ENCODE results near the gene NFS1. TPM values are rescaled to one million over a fixed set of nuclear protein-coding genes. Genes with fewer than 3 reads are reported as not detected.
"Not testable (repeated sequence)": the region's sequence is repeated elsewhere in the genome, so short reads cannot be mapped to it uniquely, and the experiment has no call there.

Gene NFS1
- total and polyA plus RNA-seq, 5 donors from 2014 or later = 21.2 to 32.6 (median 23.9) TPM

DNA sequence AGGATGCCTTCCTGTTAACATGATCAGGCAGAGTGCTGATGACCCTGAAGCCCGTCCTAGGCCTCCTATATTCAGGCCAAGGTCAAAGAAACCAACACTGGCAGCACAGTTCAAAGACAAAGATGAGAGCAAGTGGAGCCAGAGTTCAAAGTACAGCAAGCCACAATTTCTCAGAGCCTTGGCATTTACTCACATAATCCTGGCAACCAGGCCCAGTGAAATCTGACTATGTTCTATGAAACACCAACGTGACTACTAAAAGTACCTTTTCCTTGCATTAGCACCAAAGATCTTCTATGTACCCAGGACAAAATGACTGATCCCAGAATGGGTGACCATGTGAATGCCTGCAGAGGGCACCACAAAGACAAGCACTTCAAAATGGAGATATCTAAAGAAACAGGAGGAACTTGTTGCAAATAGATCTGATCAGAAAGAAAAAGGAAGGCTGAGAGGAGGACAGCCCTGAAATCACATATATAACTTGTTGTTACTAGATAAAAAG lies 3.9 kb downstream of the NFS1 start:
- H3K4me3 Mint-ChIP-seq = peak overlapping the region in 1 of 4 donors; percentile 86
- peaks cover 0 to 1% (median 0%) of the 10 kb centered on the region in 7 donors for H3K9me3 Mint-ChIP-seq
- Histone ChIP-seq H3K27me3 (ENCODE audit: control insufficient read depth, insufficient read depth, low read length) (no peaks in the 10 kb centered on the region), H3K4me3 (ENCODE audit: low read depth, low read length) (no peak overlapping the region), H3K36me3 (ENCODE audit: control insufficient read depth, insufficient read depth, low read length) (peaks cover 41% of the 10 kb centered on the region), H3K4me1 (ENCODE audit: control insufficient read depth, insufficient read depth, low read length, poor library complexity, severe bottlenecking) (peaks cover 23% of the 10 kb centered on the region), H3K9me3 (ENCODE audit: control insufficient read depth in 2 of 2, low read length in 2 of 2) (no peaks in the 10 kb centered on the region), H3K27ac (ENCODE audit: insufficient read depth, low read length, poor library complexity, severe bottlenecking) (no peak overlapping the region)
- ATAC-seq (ENCODE audit: low read depth in 2 of 2) (no peak), DNase-seq (no peak)
- peaks cover 15% of the 10 kb centered on the region for H3K36me3 Mint-ChIP-seq
- H3K4me1 Mint-ChIP-seq = peaks cover 20 to 34% (median 24%) of the 10 kb centered on the region in 4 donors
- H3K27ac Mint-ChIP-seq = peak overlapping the region in 2 of 3 donors; percentile 2 to 74
- no peaks in the 10 kb centered on the region for H3K27me3 Mint-ChIP-seq

DNA sequence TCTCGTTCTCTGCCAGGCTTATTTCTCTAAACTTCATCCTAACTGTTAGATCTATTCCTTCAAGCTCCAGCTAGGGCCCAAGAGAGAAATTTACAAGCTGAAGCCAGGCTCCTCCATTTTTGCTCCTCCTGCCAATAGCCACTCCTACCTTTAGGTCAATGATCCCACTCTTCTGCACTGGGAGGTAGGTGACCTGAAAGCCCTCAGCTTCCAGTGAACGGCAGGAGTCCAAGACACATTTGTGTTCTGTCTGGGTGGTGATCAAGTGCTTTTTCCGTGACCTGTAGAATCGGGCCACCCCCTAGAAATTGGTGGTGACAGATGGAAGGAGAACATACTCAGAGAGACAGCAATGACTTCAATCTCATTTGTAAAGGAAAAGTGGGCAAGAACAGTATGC lies 8.9 kb downstream of the NFS1 start:
- H3K27ac Mint-ChIP-seq = no peak overlapping the region
- peaks cover 0 to 4% (median under 1%) of the 10 kb centered on the region in 4 donors for H3K4me1 Mint-ChIP-seq
- DNase-seq = no peak
- H3K36me3 Mint-ChIP-seq = peaks cover 29% of the 10 kb centered on the region
- H3K27ac ChIP-seq (ENCODE audit: insufficient read depth, low read length, poor library complexity, severe bottlenecking) = no peak overlapping the region
- H3K9me3 ChIP-seq (ENCODE audit: control insufficient read depth in 2 of 2, low read length in 2 of 2) = no peaks in the 10 kb centered on the region
- no peaks in the 10 kb centered on the region for H3K27me3 Mint-ChIP-seq
- H3K27me3 ChIP-seq (ENCODE audit: control insufficient read depth, insufficient read depth, low read length) = no peaks in the 10 kb centered on the region
- H3K36me3 ChIP-seq (ENCODE audit: control insufficient read depth, insufficient read depth, low read length) = peaks cover 63% of the 10 kb centered on the region
- no peaks in the 10 kb centered on the region for H3K4me1 ChIP-seq (ENCODE audit: control insufficient read depth, insufficient read depth, low read length, poor library complexity, severe bottlenecking)
- no peak overlapping the region for H3K4me3 ChIP-seq (ENCODE audit: low read depth, low read length)
- H3K9me3 Mint-ChIP-seq = no peaks in the 10 kb centered on the region
- no peak for ATAC-seq (ENCODE audit: low read depth in 2 of 2)
- no peak overlapping the region for H3K4me3 Mint-ChIP-seq

DNA sequence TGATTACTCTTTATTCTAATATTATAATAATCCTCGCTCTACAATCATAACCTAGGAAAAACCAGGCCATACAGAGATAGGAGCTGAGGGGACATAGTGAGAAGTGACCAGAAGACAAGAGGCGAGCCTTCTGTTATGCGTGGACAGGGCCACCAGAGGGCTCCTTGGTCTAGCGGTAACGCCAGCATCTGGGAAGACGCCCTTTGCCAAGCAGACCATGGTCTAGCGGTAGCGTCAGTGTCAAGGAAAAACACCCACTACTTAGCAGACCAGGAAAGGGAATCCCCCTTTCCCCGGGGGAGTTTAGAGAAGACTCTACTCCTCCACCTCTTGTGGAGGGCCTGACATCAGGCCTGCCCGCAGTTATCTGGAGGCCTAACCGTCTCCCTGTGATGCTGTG lies 12.3 kb downstream of the NFS1 start:
- peaks cover 30% of the 10 kb centered on the region for H3K36me3 Mint-ChIP-seq
- H3K27ac Mint-ChIP-seq; ATAC-seq (ENCODE audit: low read depth in 2 of 2); H3K4me3 Mint-ChIP-seq; H3K4me1 ChIP-seq (ENCODE audit: control insufficient read depth, insufficient read depth, low read length, poor library complexity, severe bottlenecking); H3K27me3 Mint-ChIP-seq; DNase-seq; H3K4me3 ChIP-seq (ENCODE audit: low read depth, low read length); H3K9me3 Mint-ChIP-seq; H3K27ac ChIP-seq (ENCODE audit: insufficient read depth, low read length, poor library complexity, severe bottlenecking); H3K4me1 Mint-ChIP-seq; H3K9me3 ChIP-seq (ENCODE audit: control insufficient read depth in 2 of 2, low read length in 2 of 2); H3K27me3 ChIP-seq (ENCODE audit: control insufficient read depth, insufficient read depth, low read length): not testable (repeated sequence)
- peaks cover 49% of the 10 kb centered on the region for H3K36me3 ChIP-seq (ENCODE audit: control insufficient read depth, insufficient read depth, low read length)

DNA sequence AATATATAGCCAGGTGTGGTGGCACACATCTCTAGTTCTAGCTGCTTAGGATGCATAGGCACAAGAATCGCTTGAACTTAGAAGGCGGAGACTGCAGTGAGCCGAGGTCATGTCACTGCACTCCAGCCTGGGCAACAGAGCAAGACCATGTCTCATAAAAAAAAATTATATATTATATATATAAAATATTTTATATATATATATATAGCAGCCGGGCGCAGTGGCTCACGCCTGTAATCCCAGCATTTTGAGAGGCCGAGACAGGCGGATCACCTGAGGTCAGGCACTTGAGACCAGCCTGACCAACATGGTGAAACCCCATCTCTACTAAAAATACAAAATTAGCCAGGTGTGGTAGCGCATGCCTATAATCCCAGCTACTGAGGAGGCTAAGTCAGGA lies 13.8 kb downstream of the NFS1 start:
- peaks cover 40% of the 10 kb centered on the region for H3K36me3 Mint-ChIP-seq
- H3K4me3 Mint-ChIP-seq, H3K27me3 Mint-ChIP-seq: not testable (repeated sequence)

DNA sequence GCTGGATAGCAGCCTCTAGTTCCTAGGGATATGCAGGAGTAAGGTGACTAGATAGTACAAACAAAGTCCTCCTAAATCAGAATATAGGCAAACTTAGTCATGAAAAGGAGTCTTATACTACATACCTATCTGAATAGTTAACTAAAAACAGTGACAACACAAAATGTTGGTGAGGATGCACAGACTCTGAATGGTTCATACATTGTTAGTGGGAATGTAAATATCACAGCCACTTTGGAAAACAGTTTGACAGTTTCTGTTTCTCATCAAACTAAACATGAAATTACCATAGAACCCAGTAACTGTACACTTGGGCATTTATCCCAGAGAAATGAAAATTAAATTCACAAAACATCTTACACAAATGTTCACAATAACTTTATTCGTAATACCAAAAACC lies 17.2 kb downstream of the NFS1 start:
- Mint-ChIP-seq H3K4me3 (no peak overlapping the region), H3K27ac (no peak overlapping the region), H3K36me3 (peaks cover 20% of the 10 kb centered on the region), H3K27me3 (no peaks in the 10 kb centered on the region), H3K4me1 (peaks cover 0 to 2% (median 0%) of the 10 kb centered on the region in 4 donors), H3K9me3 (no peaks in the 10 kb centered on the region)
- H3K27me3 ChIP-seq (ENCODE audit: control insufficient read depth, insufficient read depth, low read length) = no peaks in the 10 kb centered on the region
- DNase-seq = no peak
- no peak overlapping the region for H3K4me3 ChIP-seq (ENCODE audit: low read depth, low read length)
- no peak for ATAC-seq (ENCODE audit: low read depth in 2 of 2)
- no peaks in the 10 kb centered on the region for H3K9me3 ChIP-seq (ENCODE audit: control insufficient read depth in 2 of 2, low read length in 2 of 2)
- no peaks in the 10 kb centered on the region for H3K4me1 ChIP-seq (ENCODE audit: control insufficient read depth, insufficient read depth, low read length, poor library complexity, severe bottlenecking)
- H3K36me3 ChIP-seq (ENCODE audit: control insufficient read depth, insufficient read depth, low read length) = peaks cover 34% of the 10 kb centered on the region
- no peak overlapping the region for H3K27ac ChIP-seq (ENCODE audit: insufficient read depth, low read length, poor library complexity, severe bottlenecking)

More for the DNA sequence above, 13.8 kb downstream of the NFS1 start:
- peaks cover 50% of the 10 kb centered on the region for H3K36me3 ChIP-seq (ENCODE audit: control insufficient read depth, insufficient read depth, low read length)
- not testable (repeated sequence) for ATAC-seq (ENCODE audit: low read depth in 2 of 2); H3K27ac Mint-ChIP-seq; H3K4me1 ChIP-seq (ENCODE audit: control insufficient read depth, insufficient read depth, low read length, poor library complexity, severe bottlenecking); DNase-seq; H3K9me3 Mint-ChIP-seq; H3K27me3 ChIP-seq (ENCODE audit: control insufficient read depth, insufficient read depth, low read length); H3K27ac ChIP-seq (ENCODE audit: insufficient read depth, low read length, poor library complexity, severe bottlenecking); H3K4me1 Mint-ChIP-seq; H3K9me3 ChIP-seq (ENCODE audit: control insufficient read depth in 2 of 2, low read length in 2 of 2); H3K4me3 ChIP-seq (ENCODE audit: low read depth, low read length)

DNA sequence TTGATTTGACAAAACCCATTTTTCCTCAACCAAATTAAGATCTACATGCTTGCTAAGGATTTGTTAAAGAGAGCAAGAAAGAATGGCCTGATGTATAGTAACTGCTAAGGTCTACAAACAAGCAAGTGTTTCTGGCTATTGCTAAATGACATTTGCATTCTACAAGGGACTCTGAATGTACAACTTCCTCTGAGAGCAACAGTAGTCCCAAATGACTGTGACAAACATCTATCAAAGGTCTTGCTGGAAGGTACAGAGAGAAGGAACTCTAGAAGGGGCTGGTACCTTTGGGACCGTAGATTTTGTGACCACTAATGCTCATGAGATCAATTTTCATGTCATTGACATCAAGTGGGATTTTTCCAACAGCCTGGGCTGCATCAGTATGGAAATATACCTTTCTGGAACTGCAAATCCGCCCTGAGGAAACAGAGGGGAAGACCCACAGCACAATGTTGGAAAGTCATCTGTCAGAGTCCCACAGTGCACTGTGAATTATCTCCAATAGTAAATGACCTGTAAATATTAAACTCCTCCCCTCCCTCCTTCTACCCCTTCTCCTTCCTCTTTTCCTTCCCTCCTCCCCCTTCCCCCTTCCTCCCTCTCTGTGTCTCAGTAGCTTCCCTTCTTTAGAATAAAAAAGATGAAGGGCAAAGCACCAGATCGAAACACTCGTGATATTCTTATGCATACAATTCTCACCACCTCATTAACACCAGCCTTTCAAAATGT lies 18.5 kb downstream of the NFS1 start:
- Mint-ChIP-seq H3K27me3 (no peaks in the 10 kb centered on the region), H3K9me3 (no peaks in the 10 kb centered on the region), H3K4me3 (no peak overlapping the region), H3K36me3 (peaks cover 20% of the 10 kb centered on the region), H3K27ac (peak overlapping the region in 2 of 3 donors; percentile 22 to 49), H3K4me1 (peaks cover 0 to 2% (median 0%) of the 10 kb centered on the region in 4 donors)
- Histone ChIP-seq H3K4me1 (ENCODE audit: control insufficient read depth, insufficient read depth, low read length, poor library complexity, severe bottlenecking) (no peaks in the 10 kb centered on the region), H3K9me3 (ENCODE audit: control insufficient read depth in 2 of 2, low read length in 2 of 2) (no peaks in the 10 kb centered on the region), H3K36me3 (ENCODE audit: control insufficient read depth, insufficient read depth, low read length) (peaks cover 28% of the 10 kb centered on the region), H3K27ac (ENCODE audit: insufficient read depth, low read length, poor library complexity, severe bottlenecking) (no peak overlapping the region), H3K27me3 (ENCODE audit: control insufficient read depth, insufficient read depth, low read length) (no peaks in the 10 kb centered on the region), H3K4me3 (ENCODE audit: low read depth, low read length) (no peak overlapping the region)
- ATAC-seq (ENCODE audit: low read depth in 2 of 2) = no peak
- DNase-seq = no peak

DNA sequence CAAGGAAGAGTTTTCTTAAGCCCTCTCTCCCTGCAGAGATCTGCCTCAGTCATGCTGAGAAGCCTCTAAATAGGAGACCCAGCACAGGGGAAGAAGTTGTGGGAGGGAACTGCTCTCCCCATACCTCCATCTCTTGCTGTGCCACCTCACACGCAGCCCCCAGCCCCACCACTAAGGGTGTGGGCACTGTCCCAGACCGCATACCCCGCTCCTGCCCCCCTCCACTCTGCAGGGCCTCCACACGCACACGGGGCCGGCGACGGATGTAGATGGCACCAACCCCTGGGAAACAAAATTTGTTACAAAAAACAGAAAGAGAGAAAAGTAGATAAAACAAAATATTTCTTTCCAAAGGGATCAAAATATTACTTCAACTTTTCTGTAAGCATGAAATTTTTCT lies 24.2 kb downstream of the NFS1 start:
- Histone ChIP-seq H3K27ac (ENCODE audit: insufficient read depth, low read length, poor library complexity, severe bottlenecking) (no peak overlapping the region), H3K4me1 (ENCODE audit: control insufficient read depth, insufficient read depth, low read length, poor library complexity, severe bottlenecking) (no peaks in the 10 kb centered on the region), H3K9me3 (ENCODE audit: control insufficient read depth in 2 of 2, low read length in 2 of 2) (no peaks in the 10 kb centered on the region), H3K36me3 (ENCODE audit: control insufficient read depth, insufficient read depth, low read length) (peaks cover 41% of the 10 kb centered on the region), H3K4me3 (ENCODE audit: low read depth, low read length) (no peak overlapping the region), H3K27me3 (ENCODE audit: control insufficient read depth, insufficient read depth, low read length) (no peaks in the 10 kb centered on the region)
- Mint-ChIP-seq H3K27me3 (no peaks in the 10 kb centered on the region), H3K4me1 (peaks cover 0 to 4% (median 0%) of the 10 kb centered on the region in 4 donors), H3K4me3 (no peak overlapping the region), H3K27ac (no peak overlapping the region), H3K36me3 (peaks cover 28% of the 10 kb centered on the region), H3K9me3 (no peaks in the 10 kb centered on the region)
- DNase-seq = no peak
- no peak for ATAC-seq (ENCODE audit: low read depth in 2 of 2)

DNA sequence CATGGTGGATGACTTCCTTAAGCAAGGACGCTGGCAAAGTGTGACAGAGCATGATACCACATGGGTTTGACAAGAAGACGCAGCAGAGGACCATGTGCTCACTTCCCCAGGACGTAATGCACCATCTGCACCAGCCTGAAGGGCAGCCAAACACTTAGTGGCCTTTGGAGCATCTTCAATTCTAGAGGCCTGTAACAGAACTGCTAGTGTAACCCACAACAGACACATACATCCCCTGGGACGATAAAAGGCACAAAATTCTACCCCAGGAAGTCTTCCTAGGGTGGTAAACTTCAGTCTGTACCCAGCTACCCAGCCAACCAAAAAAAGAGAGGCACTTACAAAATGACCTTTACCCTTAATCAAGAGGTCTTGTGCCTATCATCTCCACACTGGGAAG lies 25.3 kb downstream of the NFS1 start:
- DNase-seq = no peak
- no peak overlapping the region for H3K27ac Mint-ChIP-seq
- peaks cover 46% of the 10 kb centered on the region for H3K36me3 ChIP-seq (ENCODE audit: control insufficient read depth, insufficient read depth, low read length)

More for the DNA sequence above, 25.3 kb downstream of the NFS1 start:
- Histone ChIP-seq H3K9me3 (ENCODE audit: control insufficient read depth in 2 of 2, low read length in 2 of 2) (no peaks in the 10 kb centered on the region), H3K27me3 (ENCODE audit: control insufficient read depth, insufficient read depth, low read length) (no peaks in the 10 kb centered on the region), H3K4me1 (ENCODE audit: control insufficient read depth, insufficient read depth, low read length, poor library complexity, severe bottlenecking) (no peaks in the 10 kb centered on the region), H3K4me3 (ENCODE audit: low read depth, low read length) (no peak overlapping the region), H3K27ac (ENCODE audit: insufficient read depth, low read length, poor library complexity, severe bottlenecking) (no peak overlapping the region)
- Mint-ChIP-seq H3K9me3 (no peaks in the 10 kb centered on the region), H3K4me3 (no peak overlapping the region), H3K27me3 (no peaks in the 10 kb centered on the region), H3K36me3 (peaks cover 37% of the 10 kb centered on the region), H3K4me1 (peaks cover 0 to 3% (median 0%) of the 10 kb centered on the region in 4 donors)
- no peak for ATAC-seq (ENCODE audit: low read depth in 2 of 2)
